Fibroblast of the aortic adventitia (primary cell): ENCODE data around the gene CHL1. TPM values are rescaled to one million over a fixed set of nuclear protein-coding genes. Genes with fewer than 3 reads are reported as not detected.

Experiments used
- DNase-seq: peaks from one replicate; pipeline ENCODE4 v3.0.0-alpha.2; 2010; ENCODE audit warnings: low read depth
- H3K4me3 ChIP-seq: 2 replicates; pipeline ENCODE4 v1.5.1; 2011; ENCODE audit warnings: low read depth, mild to moderate bottlenecking, control low read depth, low read length, moderate library complexity
- total RNA-seq: library from RNA; depleted of rRNA; stranded (reverse); fragments of >200 nt; gene quantifications from 2 replicates; pipeline ENCODE4 v1.2.3, GENCODE V29; 2012; ENCODE audit warnings: low replicate concordance
- TF ChIP-seq, protein P1 (sequence below): IDR thresholded peaks from 2 replicates; pipeline ENCODE4 v1.5.1; 2011; ENCODE audit warnings: mild to moderate bottlenecking, low read length, control low read depth, inconsistent platforms; ENCODE audit not compliant: insufficient read depth

Gene CHL1, protein sequence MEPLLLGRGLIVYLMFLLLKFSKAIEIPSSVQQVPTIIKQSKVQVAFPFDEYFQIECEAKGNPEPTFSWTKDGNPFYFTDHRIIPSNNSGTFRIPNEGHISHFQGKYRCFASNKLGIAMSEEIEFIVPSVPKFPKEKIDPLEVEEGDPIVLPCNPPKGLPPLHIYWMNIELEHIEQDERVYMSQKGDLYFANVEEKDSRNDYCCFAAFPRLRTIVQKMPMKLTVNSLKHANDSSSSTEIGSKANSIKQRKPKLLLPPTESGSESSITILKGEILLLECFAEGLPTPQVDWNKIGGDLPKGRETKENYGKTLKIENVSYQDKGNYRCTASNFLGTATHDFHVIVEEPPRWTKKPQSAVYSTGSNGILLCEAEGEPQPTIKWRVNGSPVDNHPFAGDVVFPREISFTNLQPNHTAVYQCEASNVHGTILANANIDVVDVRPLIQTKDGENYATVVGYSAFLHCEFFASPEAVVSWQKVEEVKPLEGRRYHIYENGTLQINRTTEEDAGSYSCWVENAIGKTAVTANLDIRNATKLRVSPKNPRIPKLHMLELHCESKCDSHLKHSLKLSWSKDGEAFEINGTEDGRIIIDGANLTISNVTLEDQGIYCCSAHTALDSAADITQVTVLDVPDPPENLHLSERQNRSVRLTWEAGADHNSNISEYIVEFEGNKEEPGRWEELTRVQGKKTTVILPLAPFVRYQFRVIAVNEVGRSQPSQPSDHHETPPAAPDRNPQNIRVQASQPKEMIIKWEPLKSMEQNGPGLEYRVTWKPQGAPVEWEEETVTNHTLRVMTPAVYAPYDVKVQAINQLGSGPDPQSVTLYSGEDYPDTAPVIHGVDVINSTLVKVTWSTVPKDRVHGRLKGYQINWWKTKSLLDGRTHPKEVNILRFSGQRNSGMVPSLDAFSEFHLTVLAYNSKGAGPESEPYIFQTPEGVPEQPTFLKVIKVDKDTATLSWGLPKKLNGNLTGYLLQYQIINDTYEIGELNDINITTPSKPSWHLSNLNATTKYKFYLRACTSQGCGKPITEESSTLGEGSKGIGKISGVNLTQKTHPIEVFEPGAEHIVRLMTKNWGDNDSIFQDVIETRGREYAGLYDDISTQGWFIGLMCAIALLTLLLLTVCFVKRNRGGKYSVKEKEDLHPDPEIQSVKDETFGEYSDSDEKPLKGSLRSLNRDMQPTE (N-terminal part only)
- 0.16 and 0.63 TPM in 2 replicates for total RNA-seq

DNA sequence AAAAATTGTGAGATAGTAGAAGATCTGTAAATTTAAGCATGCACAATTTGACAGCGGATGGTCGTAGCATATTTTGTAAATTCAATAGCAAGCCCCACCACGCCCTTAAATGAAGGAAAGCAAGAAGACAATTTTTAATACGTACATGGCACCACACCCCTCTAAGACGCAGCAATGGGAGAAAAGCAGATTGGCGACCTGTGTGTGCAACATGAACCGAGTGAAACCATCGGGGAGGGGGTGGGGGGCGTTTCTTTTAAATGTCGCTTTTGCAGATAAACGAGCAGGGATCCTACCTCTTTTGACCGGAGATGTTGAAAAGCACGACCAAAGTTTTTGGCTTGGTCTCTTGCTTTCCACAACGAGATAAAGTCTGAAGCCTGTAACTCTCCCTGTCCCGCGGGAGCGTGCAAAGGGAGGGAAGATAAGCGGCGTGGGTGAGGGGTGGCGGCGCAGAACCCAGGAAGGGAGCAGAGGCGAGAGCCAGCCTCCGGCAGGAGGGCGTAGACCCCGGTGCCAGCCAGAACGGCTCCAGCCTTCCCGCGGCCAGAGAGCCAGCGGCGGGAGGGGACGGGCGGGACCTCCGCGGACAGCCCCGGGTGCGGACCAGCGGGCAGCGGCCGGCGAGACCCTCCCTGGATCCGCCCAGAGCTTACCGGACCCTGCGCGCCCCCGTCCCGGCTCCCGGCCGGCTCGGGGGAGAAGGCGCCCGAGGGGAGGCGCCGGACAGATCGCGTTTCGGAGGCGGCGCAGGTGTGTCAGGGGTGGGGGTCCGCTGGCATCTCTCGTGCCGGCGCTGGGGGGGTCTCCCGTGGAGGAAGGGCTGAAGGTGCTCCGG, at the start of gene CHL1:
Gene CHL1 (plus strand): TSS at position 453 of the 838 bp plus-strand sequence. CDS start 123,014 bp downstream, outside the sequence.
- no peak for DNase-seq
- TF ChIP-seq, protein P1, sequence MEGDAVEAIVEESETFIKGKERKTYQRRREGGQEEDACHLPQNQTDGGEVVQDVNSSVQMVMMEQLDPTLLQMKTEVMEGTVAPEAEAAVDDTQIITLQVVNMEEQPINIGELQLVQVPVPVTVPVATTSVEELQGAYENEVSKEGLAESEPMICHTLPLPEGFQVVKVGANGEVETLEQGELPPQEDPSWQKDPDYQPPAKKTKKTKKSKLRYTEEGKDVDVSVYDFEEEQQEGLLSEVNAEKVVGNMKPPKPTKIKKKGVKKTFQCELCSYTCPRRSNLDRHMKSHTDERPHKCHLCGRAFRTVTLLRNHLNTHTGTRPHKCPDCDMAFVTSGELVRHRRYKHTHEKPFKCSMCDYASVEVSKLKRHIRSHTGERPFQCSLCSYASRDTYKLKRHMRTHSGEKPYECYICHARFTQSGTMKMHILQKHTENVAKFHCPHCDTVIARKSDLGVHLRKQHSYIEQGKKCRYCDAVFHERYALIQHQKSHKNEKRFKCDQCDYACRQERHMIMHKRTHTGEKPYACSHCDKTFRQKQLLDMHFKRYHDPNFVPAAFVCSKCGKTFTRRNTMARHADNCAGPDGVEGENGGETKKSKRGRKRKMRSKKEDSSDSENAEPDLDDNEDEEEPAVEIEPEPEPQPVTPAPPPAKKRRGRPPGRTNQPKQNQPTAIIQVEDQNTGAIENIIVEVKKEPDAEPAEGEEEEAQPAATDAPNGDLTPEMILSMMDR, result no peak
- no peak within 1 kb of the TSS for H3K4me3 ChIP-seq

DNA sequence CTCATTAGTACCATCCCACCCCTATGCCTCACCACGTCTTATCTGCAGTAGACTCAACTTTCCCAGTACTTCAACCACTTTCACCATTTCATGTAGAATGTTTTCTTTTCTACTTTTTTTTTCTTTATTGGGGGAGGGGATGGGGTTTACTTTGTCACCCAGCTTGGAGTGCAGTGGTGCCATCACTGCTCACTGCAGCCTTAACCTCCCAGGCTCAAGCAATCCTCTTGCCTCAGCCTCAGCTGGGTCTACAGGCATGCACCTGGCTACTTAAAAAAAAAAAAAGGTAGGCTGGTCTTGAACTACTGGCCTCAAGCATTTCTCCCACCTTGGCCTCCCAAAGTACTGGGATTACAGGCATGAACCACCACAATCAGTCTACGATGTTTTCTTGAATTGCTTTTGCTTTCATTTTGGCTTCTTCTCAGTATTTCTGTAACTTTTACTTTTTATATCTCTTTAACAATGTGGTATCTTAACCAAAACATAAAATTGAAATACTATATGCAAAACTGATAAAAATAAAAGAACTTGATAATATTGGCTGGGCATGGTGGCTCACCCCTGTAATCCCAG, 44.9 kb upstream of the CHL1 start:
- TF ChIP-seq, protein P1, result no peak
- no peak overlapping the region for H3K4me3 ChIP-seq
- no peak for DNase-seq

DNA sequence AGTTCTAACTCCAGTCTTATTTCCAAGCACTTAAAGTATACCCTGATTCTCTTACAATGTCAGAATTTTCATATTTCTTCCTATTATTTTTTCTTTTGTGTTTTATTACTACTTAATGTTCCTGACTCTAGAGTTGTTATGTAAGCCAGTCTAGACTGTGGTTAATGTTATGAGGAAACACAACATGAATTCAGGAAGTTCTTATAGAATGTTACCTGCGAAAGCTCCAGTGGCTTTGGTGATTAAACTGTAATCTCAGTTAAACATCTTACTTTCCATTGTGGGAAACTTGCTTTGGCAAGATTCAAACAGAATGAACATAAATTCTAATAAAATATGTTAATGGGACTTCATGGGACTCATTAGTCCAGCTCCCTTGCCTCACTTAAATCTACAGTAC, 36.6 kb upstream of the CHL1 start:
- DNase-seq, result no peak
- TF ChIP-seq, protein P1, result no peak
- no peak overlapping the region for H3K4me3 ChIP-seq

DNA sequence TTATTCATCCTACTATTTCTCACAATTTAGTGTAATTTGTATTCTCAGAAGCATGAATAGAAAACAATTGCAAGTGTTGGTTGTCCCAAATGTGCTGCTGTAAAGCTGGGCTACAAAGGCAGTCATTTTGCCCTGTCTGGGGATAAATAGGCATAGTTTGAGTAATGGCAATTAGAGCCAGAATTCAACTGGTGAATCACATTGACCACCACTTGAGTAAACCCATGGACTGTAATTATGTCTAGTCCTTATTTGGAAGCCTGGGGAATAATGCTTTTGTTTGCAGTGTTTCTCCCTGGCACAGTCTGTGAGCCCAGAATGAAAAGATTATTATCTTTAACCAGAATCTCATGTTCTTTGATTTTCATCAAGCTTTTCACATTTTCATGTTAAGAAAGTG, 30.5 kb upstream of the CHL1 start:
- H3K4me3 ChIP-seq, result no peak overlapping the region
- TF ChIP-seq, protein P1, result no peak
- no peak for DNase-seq

DNA sequence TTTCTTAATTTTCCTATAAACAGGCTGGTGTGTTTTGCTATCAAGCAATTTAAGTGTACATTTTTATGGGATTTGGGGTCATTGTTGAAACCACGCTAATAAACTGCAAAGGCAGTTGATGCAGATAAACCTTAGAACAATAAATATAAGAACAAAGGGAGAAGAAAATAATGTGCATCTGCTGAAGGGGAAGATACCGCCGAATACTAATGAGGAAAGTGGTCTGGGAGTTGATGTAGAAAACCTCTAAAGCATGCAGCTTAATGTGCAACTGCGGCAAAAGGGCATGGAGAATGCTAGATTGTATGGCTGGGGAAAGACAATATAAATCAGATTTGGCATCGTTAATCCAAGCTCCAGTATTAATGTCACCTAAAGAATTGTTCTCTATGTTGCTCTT, 29.8 kb upstream of the CHL1 start:
- DNase-seq, result no peak
- no peak overlapping the region for H3K4me3 ChIP-seq
- TF ChIP-seq, protein P1, result no peak
